GM06990 (cell line): ENCODE measurements around the gene BACH2.

Experiments used
- DNase-seq: peaks from one replicate; pipeline ENCODE4 v3.0.0-alpha.2; 2011; ENCODE audit not compliant: insufficient read length; ENCODE audit errors: extremely low read depth
- H3K27me3 ChIP-seq: replicated peaks from 2 replicates; pipeline ENCODE4 v1.6.0; 2011; ENCODE audit warnings: low read length; ENCODE audit not compliant: control insufficient read depth, insufficient read depth
- H3K36me3 ChIP-seq: 2 replicates; pipeline ENCODE4 v1.5.1; 2011; ENCODE audit warnings: low read length; ENCODE audit not compliant: control insufficient read depth, insufficient read depth
- H3K4me3 ChIP-seq: replicated peaks from 2 replicates; pipeline ENCODE4 v1.5.1; 2011; ENCODE audit warnings: low read depth, mild to moderate bottlenecking, control low read depth, low read length
- CTCF ChIP-seq: IDR thresholded peaks from 2 replicates; pipeline ENCODE4 v1.5.1; 2011; ENCODE audit warnings: low read length, control low read depth, mild to moderate bottlenecking, inconsistent platforms; ENCODE audit not compliant: insufficient read depth, poor library complexity, severe bottlenecking

BACH2 gene

GRCh38 chr6:90074161-90074850 lies 222.3 kb downstream of the BACH2 start:
- H3K27me3 ChIP-seq = no peaks in the 10 kb centered on the region; the same call in 1 of the 2 replicates
- H3K4me3 ChIP-seq = no peak overlapping the region
- no peak for DNase-seq
- TF ChIP-seq CTCF = no peak
- H3K36me3 ChIP-seq = no peaks in the 10 kb centered on the region

- no peaks in the 10 kb centered on the region; the same call in 1 of the 2 replicates for H3K27me3 ChIP-seq
- no peak for DNase-seq
- H3K36me3 ChIP-seq = no peaks in the 10 kb centered on the region
- TF ChIP-seq CTCF = no peak
- H3K4me3 ChIP-seq = no peak overlapping the region
These were observed 223.6 kb downstream of the BACH2 start for GRCh38 chr6:90072935-90073464.

- DNase-seq = no peak
- Histone ChIP-seq H3K36me3 (no peaks in the 10 kb centered on the region), H3K4me3 (no peak overlapping the region), H3K27me3 (no peaks in the 10 kb centered on the region; the same call in 1 of the 2 replicates)
- no peak for TF ChIP-seq CTCF
These were observed 224.1 kb downstream of the BACH2 start for GRCh38 chr6:90072501-90072900.

- H3K36me3 ChIP-seq = no peaks in the 10 kb centered on the region
- H3K27me3 ChIP-seq = peaks cover 1% of the 10 kb centered on the region; the same call in 1 of the 2 replicates
- no peak overlapping the region for H3K4me3 ChIP-seq
- DNase-seq = no peak
- no peak for TF ChIP-seq CTCF
These were observed 227.7 kb downstream of the BACH2 start for GRCh38 chr6:90068703-90069523.

- TF ChIP-seq CTCF = no peak
- DNase-seq = no peak
- Histone ChIP-seq H3K4me3 (no peak overlapping the region), H3K36me3 (no peaks in the 10 kb centered on the region), H3K27me3 (peaks cover 1% of the 10 kb centered on the region; the same call in 1 of the 2 replicates)
These were observed 228.4 kb downstream of the BACH2 start for GRCh38 chr6:90068264-90068663.
